ENCODE data around the gene SGPL1. TPM values are rescaled to one million over a fixed set of nuclear protein-coding genes. Genes with fewer than 3 reads are reported as not detected.

The SGPL1 gene
- polyA plus RNA-seq, 1 donor from 2014 or later, result 33.4 TPM

- Histone ChIP-seq H3K9me2 (ENCODE audit: insufficient read depth, low read length) (no peaks in the 10 kb centered on the region), H3K27ac (ENCODE audit: low read length) (no peak overlapping the region), H3K9me3 (ENCODE audit: low read length) (no peaks in the 10 kb centered on the region), H3K79me2 (replicated peaks; ENCODE audit: insufficient read depth, low read length) (no peaks in the 10 kb centered on the region), H3F3A (ENCODE audit: insufficient read depth, low read length, poor library complexity, severe bottlenecking) (no peaks in the 10 kb centered on the region), H4K20me1 (ENCODE audit: insufficient read depth) (no peaks in the 10 kb centered on the region), H3K4me2 (ENCODE audit: low read length) (no peak overlapping the region), H2AFZ (ENCODE audit: low read depth, low read length) (no peak overlapping the region), H3K4me3 (ENCODE audit: low read length) (no peak overlapping the region), H3K27me3 (ENCODE audit: insufficient read depth, low read depth, low read length) (no peaks in the 10 kb centered on the region), H3K9ac (ENCODE audit: low read length) (no peak overlapping the region), H3K36me3 (ENCODE audit: insufficient read depth, low read length) (no peaks in the 10 kb centered on the region)
- TF ChIP-seq SMC3 (conservative IDR thresholded peaks at IDR 0.05; ENCODE audit: poor library complexity) (no peak), REST (IDR thresholded peaks at IDR 0.05; ENCODE audit: borderline replicate concordance) (no peak), EZH2 (IDR thresholded peaks at IDR 0.05; ENCODE audit: borderline replicate concordance, insufficient read depth, low read length, poor library complexity, severe bottlenecking) (no peak), EP300 (conservative IDR thresholded peaks at IDR 0.05; ENCODE audit: poor library complexity, severe bottlenecking) (no peak), POLR2AphosphoS5 (IDR thresholded peaks at IDR 0.05) (no peak), TAF1 (IDR thresholded peaks at IDR 0.05; ENCODE audit: low read depth) (no peak), CTCF (IDR thresholded peaks at IDR 0.05; ENCODE audit: poor library complexity, severe bottlenecking) (no peak), RAD21 (conservative IDR thresholded peaks at IDR 0.05) (no peak), MXI1 (conservative IDR thresholded peaks at IDR 0.05; ENCODE audit: poor library complexity, severe bottlenecking) (no peak)
Measured at GRCh38 chr10:70911386-70911785, 95.6 kb downstream of the SGPL1 start.

GRCh38 chr10:70912556-70912955 lies 96.8 kb downstream of the SGPL1 start:
- no peaks in the 10 kb centered on the region for H3K27me3 ChIP-seq (ENCODE audit: insufficient read depth, low read depth, low read length)
- H3F3A ChIP-seq (ENCODE audit: insufficient read depth, low read length, poor library complexity, severe bottlenecking), result no peaks in the 10 kb centered on the region
- H3K27ac ChIP-seq (ENCODE audit: low read length), result no peak overlapping the region
- no peaks in the 10 kb centered on the region for H3K9me3 ChIP-seq (ENCODE audit: low read length)
- H3K4me2 ChIP-seq (ENCODE audit: low read length), result no peak overlapping the region
- H2AFZ ChIP-seq (ENCODE audit: low read depth, low read length), result no peak overlapping the region
- H3K9ac ChIP-seq (ENCODE audit: low read length), result no peak overlapping the region
- H3K79me2 ChIP-seq (replicated peaks; ENCODE audit: insufficient read depth, low read length), result no peaks in the 10 kb centered on the region
- no peaks in the 10 kb centered on the region for H3K9me2 ChIP-seq (ENCODE audit: insufficient read depth, low read length)
- H4K20me1 ChIP-seq (ENCODE audit: insufficient read depth), result no peaks in the 10 kb centered on the region
- H3K4me3 ChIP-seq (ENCODE audit: low read length), result no peak overlapping the region
- TF ChIP-seq SMC3 (conservative IDR thresholded peaks at IDR 0.05; ENCODE audit: poor library complexity) (no peak), EZH2 (IDR thresholded peaks at IDR 0.05; ENCODE audit: borderline replicate concordance, insufficient read depth, low read length, poor library complexity, severe bottlenecking) (no peak), RAD21 (conservative IDR thresholded peaks at IDR 0.05) (no peak), EP300 (conservative IDR thresholded peaks at IDR 0.05; ENCODE audit: poor library complexity, severe bottlenecking) (no peak), POLR2AphosphoS5 (IDR thresholded peaks at IDR 0.05) (no peak), REST (IDR thresholded peaks at IDR 0.05; ENCODE audit: borderline replicate concordance) (no peak), CTCF (IDR thresholded peaks at IDR 0.05; ENCODE audit: poor library complexity, severe bottlenecking) (no peak), TAF1 (IDR thresholded peaks at IDR 0.05; ENCODE audit: low read depth) (no peak), MXI1 (conservative IDR thresholded peaks at IDR 0.05; ENCODE audit: poor library complexity, severe bottlenecking) (no peak)
- H3K36me3 ChIP-seq (ENCODE audit: insufficient read depth, low read length), result no peaks in the 10 kb centered on the region

Data from neural cell (in vitro differentiated cells).